NCI-H526 treated with DMSO at 0.1 percent for 48 hours (cell line): ENCODE results near the gene SLC6A6.

ENCODE experiments used
- DNase-seq: peaks from one replicate; lab custom pipeline; 2025; lab: John Stamatoyannopoulos, UW

Gene SLC6A6

GRCh38 chr3:14487821-14488220 lies 85.4 kb downstream of the SLC6A6 start:
- no peak for DNase-seq

- DNase-seq = no peak
These were observed 86.1 kb downstream of the SLC6A6 start for GRCh38 chr3:14488286-14489041.

GRCh38 chr3:14489641-14490040 lies 87.2 kb downstream of the SLC6A6 start:
- no peak for DNase-seq

- no peak for DNase-seq
These were observed 87.8 kb downstream of the SLC6A6 start for GRCh38 chr3:14490255-14490654.

GRCh38 chr3:14490831-14491230 lies 88.4 kb downstream of the SLC6A6 start:
- DNase-seq = no peak

- DNase-seq = no peak
These were observed 89.2 kb downstream of the SLC6A6 start for GRCh38 chr3:14491396-14492190.

GRCh38 chr3:14492948-14493881 lies 90.8 kb downstream of the SLC6A6 start:
- no peak for DNase-seq

GRCh38 chr3:14494279-14494972 lies 92.0 kb downstream of the SLC6A6 start:
- no peak for DNase-seq

- DNase-seq = no peak
These were observed 92.5 kb downstream of the SLC6A6 start for GRCh38 chr3:14494973-14495300.

GRCh38 chr3:14496351-14496750 lies 93.9 kb downstream of the SLC6A6 start:
- DNase-seq = no peak

- no peak for DNase-seq
These were observed 94.9 kb downstream of the SLC6A6 start for GRCh38 chr3:14497321-14497720.

- no peak for DNase-seq
These were observed 100.1 kb downstream of the SLC6A6 start for GRCh38 chr3:14502472-14502871.

GRCh38 chr3:14503033-14503705 lies 100.8 kb downstream of the SLC6A6 start:
- DNase-seq = no peak

GRCh38 chr3:14503706-14504065 lies 101.3 kb downstream of the SLC6A6 start:
- DNase-seq = no peak

- DNase-seq = no peak
These were observed 102.8 kb downstream of the SLC6A6 start for GRCh38 chr3:14505001-14505802.

GRCh38 chr3:14505803-14506500 lies 103.5 kb downstream of the SLC6A6 start:
- DNase-seq = no peak

GRCh38 chr3:14506626-14507304 lies 104.4 kb downstream of the SLC6A6 start:
- DNase-seq = no peak

GRCh38 chr3:14507305-14507741 lies 104.9 kb downstream of the SLC6A6 start:
- no peak for DNase-seq
